WERI-Rb-1 (cell line): ENCODE results near the gene MITF.

ENCODE experiments used
- DNase-seq: peaks from one replicate; pipeline ENCODE4 v3.0.0-alpha.2; 2020
- H3K27ac ChIP-seq: fragments of 250-450 bp; sonication (Bioruptor Pico); 2 replicates; pipeline ENCODE4 v1.5.1; 2020; ENCODE audit warnings: mild to moderate bottlenecking, moderate library complexity
- H3K27me3 ChIP-seq: fragments of 250-450 bp; sonication (Bioruptor Pico); 2 replicates; pipeline ENCODE4 v1.5.1; 2021; ENCODE audit warnings: mild to moderate bottlenecking, low read depth, moderate library complexity; ENCODE audit not compliant: insufficient read depth, severe bottlenecking
- H3K36me3 ChIP-seq: fragments of 250-450 bp; sonication (Bioruptor Pico); 2 replicates; pipeline ENCODE4 v1.5.1; 2020; ENCODE audit warnings: mild to moderate bottlenecking, moderate library complexity
- H3K4me3 ChIP-seq: 2 replicates; pipeline ENCODE4 v1.5.1; 2011; ENCODE audit warnings: low read depth, mild to moderate bottlenecking, control low read depth, low read length
- H3K9me3 ChIP-seq: fragments of 250-450 bp; sonication (Bioruptor Pico); 2 replicates; pipeline ENCODE4 v1.5.1; 2021; ENCODE audit warnings: mild to moderate bottlenecking, moderate library complexity; ENCODE audit not compliant: severe bottlenecking
- CTCF ChIP-seq: IDR thresholded peaks from 2 replicates; pipeline ENCODE4 v1.5.1; 2011; ENCODE audit warnings: low read depth, mild to moderate bottlenecking, control low read depth, inconsistent platforms, low read length

The MITF gene

DNA sequence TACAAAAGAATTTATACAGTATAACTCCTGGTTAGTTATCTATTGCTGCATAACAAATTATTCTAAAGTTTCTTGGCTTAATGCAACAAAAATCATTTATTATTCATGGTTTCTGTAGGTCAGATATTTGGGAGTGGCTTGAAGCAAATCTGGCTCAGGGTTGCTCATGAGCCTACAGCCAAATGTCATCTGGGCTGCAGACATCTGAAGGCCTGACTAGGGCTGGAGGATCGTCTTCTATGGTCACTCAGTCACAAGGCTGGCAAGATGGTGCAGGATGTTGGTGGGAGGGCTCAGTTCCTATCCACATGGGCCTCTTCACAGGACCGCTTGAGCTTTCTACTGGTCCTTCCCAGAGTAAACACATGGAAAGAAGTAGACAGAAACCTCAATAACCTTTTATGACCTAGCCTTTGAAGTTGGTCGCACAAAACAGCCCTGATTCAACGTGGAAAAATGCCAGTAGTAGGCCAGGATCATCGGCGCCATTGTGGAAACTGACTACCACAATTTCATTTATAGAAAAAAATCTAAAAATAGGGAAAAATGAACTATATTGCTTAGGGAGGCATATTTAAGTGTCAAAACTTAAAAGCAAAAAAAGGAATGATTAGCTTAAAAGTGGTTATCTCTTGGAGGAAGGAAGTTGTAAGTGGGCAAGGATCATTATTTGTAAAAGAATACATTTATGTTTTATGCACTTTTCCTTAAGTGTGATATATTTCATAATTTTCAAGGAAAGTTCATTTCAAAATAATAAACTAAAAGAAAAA lies 9.9 kb upstream of the MITF start:
- peaks cover 4% of the 10 kb centered on the region for H3K27me3 ChIP-seq
- no peak overlapping the region for H3K4me3 ChIP-seq
- DNase-seq: no peak
- H3K9me3 ChIP-seq: no peaks in the 10 kb centered on the region
- H3K36me3 ChIP-seq: no peaks in the 10 kb centered on the region
- TF ChIP-seq CTCF: no peak
- H3K27ac ChIP-seq: no peak overlapping the region

DNA sequence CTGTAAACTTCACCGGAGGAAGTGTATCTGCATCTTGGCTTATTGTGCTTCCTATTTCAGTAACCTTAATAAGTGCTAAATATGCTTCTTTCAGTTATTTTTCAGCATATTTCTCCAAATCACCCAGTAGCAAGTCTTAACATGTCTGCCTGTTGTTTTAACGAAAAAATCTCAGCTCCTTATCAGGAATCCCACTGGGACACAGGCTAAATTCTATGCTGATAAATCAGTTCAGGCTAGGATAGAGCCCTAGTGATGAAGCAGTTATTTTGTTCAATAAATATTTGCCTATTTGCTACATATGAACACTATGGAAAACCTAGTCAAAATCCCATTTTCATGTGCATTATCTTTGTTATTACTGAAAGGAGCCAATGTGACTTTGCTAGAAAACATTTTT lies 8.2 kb upstream of the MITF start:
- H3K27me3 ChIP-seq: peaks cover 4% of the 10 kb centered on the region
- DNase-seq: no peak
- no peaks in the 10 kb centered on the region for H3K9me3 ChIP-seq
- no peak overlapping the region for H3K27ac ChIP-seq
- no peak for TF ChIP-seq CTCF
- no peaks in the 10 kb centered on the region for H3K36me3 ChIP-seq
- no peak overlapping the region for H3K4me3 ChIP-seq

DNA sequence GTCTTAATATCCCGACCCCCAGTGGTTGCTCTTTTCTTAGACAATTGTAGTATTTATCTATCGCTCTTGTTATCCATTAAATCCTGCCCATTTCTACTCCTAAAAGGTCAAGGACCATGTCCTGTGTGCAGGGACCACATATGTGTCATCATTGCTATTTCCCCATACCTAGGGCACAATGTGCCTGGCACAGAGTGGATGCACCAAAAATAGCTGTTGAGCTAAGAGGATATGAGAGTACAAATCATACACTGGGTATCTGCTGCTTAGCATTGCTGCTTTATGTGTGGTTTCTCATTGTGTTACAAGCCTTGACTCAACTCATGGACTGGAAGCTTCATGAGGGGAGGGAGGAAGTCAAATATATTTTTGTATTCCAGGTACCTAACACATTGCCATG lies 3.4 kb upstream of the MITF start:
- DNase-seq: no peak
- no peak for TF ChIP-seq CTCF
- Histone ChIP-seq H3K27me3 (peaks cover 21% of the 10 kb centered on the region), H3K4me3 (no peak overlapping the region), H3K36me3 (no peaks in the 10 kb centered on the region), H3K27ac (no peak overlapping the region), H3K9me3 (no peaks in the 10 kb centered on the region)

GRCh38 chr3:69737392-69737791 lies 1.9 kb upstream of the MITF start:
- no peak for TF ChIP-seq CTCF
- Histone ChIP-seq H3K4me3 (no peak overlapping the region), H3K27me3 (peaks cover 23% of the 10 kb centered on the region), H3K36me3 (no peaks in the 10 kb centered on the region), H3K9me3 (no peaks in the 10 kb centered on the region), H3K27ac (no peak overlapping the region)
- DNase-seq: no peak

- H3K27ac ChIP-seq: no peak overlapping the region
- peak overlapping the region; percentile 88 for H3K4me3 ChIP-seq
- H3K27me3 ChIP-seq: peaks cover 23% of the 10 kb centered on the region
- H3K36me3 ChIP-seq: no peaks in the 10 kb centered on the region
- H3K9me3 ChIP-seq: no peaks in the 10 kb centered on the region
- DNase-seq: no peak
- TF ChIP-seq CTCF: no peak
Observed at GRCh38 chr3:69738315-69738714, 949 bp upstream of the MITF start.

GRCh38 chr3:69738859-69739203 lies 433 bp upstream of the MITF start:
- Histone ChIP-seq H3K27me3 (peaks cover 22% of the 10 kb centered on the region), H3K36me3 (no peaks in the 10 kb centered on the region), H3K4me3 (peak overlapping the region; percentile 88), H3K27ac (no peak overlapping the region), H3K9me3 (no peaks in the 10 kb centered on the region)
- no peak for DNase-seq
- TF ChIP-seq CTCF: no peak
